Lower leg skin (tissue), 4 donors: ENCODE results near the gene EYA2. TPM values are rescaled to one million over a fixed set of nuclear protein-coding genes. Genes with fewer than 3 reads are reported as not detected.
A peak's percentile ranks its signal among the peaks of the same experiment; 100 is the strongest.

ENCODE experiments used
- DNase-seq, 2 donors: peaks; one replicate each; pipeline ENCODE4 v3.0.0-alpha.2; 2019; ENCODE audit warnings: low spot score in 2 of 2
- H3K4me3 ChIP-seq: fragments of 200-600 bp; sonication (generic); 2 replicates; pipeline ENCODE4 v1.5.1; 2017; ENCODE audit warnings: mild to moderate bottlenecking, low read depth; ENCODE audit not compliant: poor library complexity, severe bottlenecking
- CTCF ChIP-seq, 3 donors: fragments of 450-650 bp; IDR thresholded peaks; one replicate each; pipeline ENCODE4 v1.5.1; 2016; ENCODE audit warnings: antibody characterized with exemption in 3 of 3, mild to moderate bottlenecking in 3 of 3, moderate library complexity in 2 of 3
- POLR2A ChIP-seq, 2 donors: fragments of 450-650 bp; IDR thresholded peaks; one replicate each; pipeline ENCODE4 v1.6.1; 2016 to 2017; ENCODE audit warnings: antibody characterized with exemption in 2 of 2, mild to moderate bottlenecking in 1 of 2, moderate library complexity in 1 of 2
- WGBS, 2 donors: methylation state at CpG; one replicate each; pipeline ENCODE4 v1.1.5; 2018; 5-methylcytosine and 5-hydroxymethylcytosine counted together
- intact Hi-C: fragments of 100-400 bp; cut with DNase I; formaldehyde crosslinking; loops from one replicate; pipeline ENCODE4 v1.15.0; 2023; ENCODE audit warnings: low total_unique reads
- total RNA-seq, 4 donors: library from RNA; depleted of rRNA; stranded (reverse); fragments of >200 nt; gene quantifications; one replicate each; pipeline ENCODE4 v1.1.0, GENCODE V29; 2016

EYA2 gene
- total RNA-seq, 4 donors from 2014 or later = 0.63 to 6.1 (median 3.3) TPM

- no peak for TF ChIP-seq CTCF (IDR thresholded peaks at IDR 0.05)
- no peak for TF ChIP-seq POLR2A (IDR thresholded peaks at IDR 0.05)
- WGBS, 2 donors = 77 to 80% methylated on average over 3 of the region's 3 CpGs
- DNase-seq = peak in 1 of 2 donors; percentile 39
- H3K4me3 ChIP-seq = no peak overlapping the region
- intact Hi-C loops = no loop called here
Observed at GRCh38 chr20:46991168-46991567, 96.5 kb downstream of the EYA2 start.

GRCh38 chr20:46991880-46992639 is 97.4 kb downstream of the EYA2 start:
- peak in 1 of 2 donors; percentile 1 for DNase-seq
- TF ChIP-seq POLR2A (IDR thresholded peaks at IDR 0.05) (no peak), CTCF (IDR thresholded peaks at IDR 0.05) (no peak)
- WGBS, 2 donors = 72 to 77% methylated on average over 12 of the region's 12 CpGs
- intact Hi-C loops = no loop called here
- no peak overlapping the region for H3K4me3 ChIP-seq

GRCh38 chr20:46992640-46993035 is 98.0 kb downstream of the EYA2 start:
- TF ChIP-seq CTCF (IDR thresholded peaks at IDR 0.05) (no peak), POLR2A (IDR thresholded peaks at IDR 0.05) (no peak)
- 85 to 86% methylated on average over 2 of the region's 2 CpGs for WGBS, 2 donors
- peak in 1 of 2 donors; percentile 49 for DNase-seq
- intact Hi-C loops = no loop called here
- H3K4me3 ChIP-seq = no peak overlapping the region

GRCh38 chr20:46993465-46994095 is 98.9 kb downstream of the EYA2 start:
- intact Hi-C loops = no loop called here
- no peak overlapping the region for H3K4me3 ChIP-seq
- peak in 1 of 2 donors; percentile 14 for DNase-seq
- TF ChIP-seq POLR2A (IDR thresholded peaks at IDR 0.05) (no peak), CTCF (IDR thresholded peaks at IDR 0.05) (no peak)
- 74 to 77% methylated on average over 4 of the region's 4 CpGs for WGBS, 2 donors

GRCh38 chr20:46994341-46994740 is 99.7 kb downstream of the EYA2 start:
- intact Hi-C loops = no loop called here
- TF ChIP-seq CTCF (IDR thresholded peaks at IDR 0.05) = no peak
- no peak for TF ChIP-seq POLR2A (IDR thresholded peaks at IDR 0.05)
- 29 to 30% methylated on average over 5 of the region's 5 CpGs for WGBS, 2 donors
- no peak overlapping the region for H3K4me3 ChIP-seq
- peak in 1 of 2 donors; percentile 72 for DNase-seq
